HK-2 (cell line): ENCODE data around the gene MICU1.
"Not testable (repeated sequence)": the region's sequence is repeated elsewhere in the genome, so short reads cannot be mapped to it uniquely, and the experiment has no call there.

Experiments used
- DNase-seq: peaks from one replicate; pipeline ENCODE4 v3.0.0-alpha.2; 2018; ENCODE audit not compliant: unreplicated experiment

The MICU1 gene

GRCh38 chr10:72449941-72450441 lies 175.9 kb downstream of the MICU1 start:
- no peak for DNase-seq

GRCh38 chr10:72445851-72446250 lies 180.0 kb downstream of the MICU1 start:
- no peak for DNase-seq

GRCh38 chr10:72442969-72443368 lies 182.9 kb downstream of the MICU1 start:
- not testable (repeated sequence) for DNase-seq

- DNase-seq: no peak
Observed at GRCh38 chr10:72435570-72435969, 190.3 kb downstream of the MICU1 start.

GRCh38 chr10:72430936-72431335 lies 194.9 kb downstream of the MICU1 start:
- not testable (repeated sequence) for DNase-seq

GRCh38 chr10:72429931-72430330 lies 195.9 kb downstream of the MICU1 start:
- no peak for DNase-seq

GRCh38 chr10:72426986-72427385 lies 198.9 kb downstream of the MICU1 start:
- no peak for DNase-seq

- DNase-seq: no peak
Observed at GRCh38 chr10:72425133-72425532, 200.7 kb downstream of the MICU1 start.

GRCh38 chr10:72424561-72424960 lies 201.3 kb downstream of the MICU1 start:
- DNase-seq: no peak

GRCh38 chr10:72423426-72423825 lies 202.5 kb downstream of the MICU1 start:
- no peak for DNase-seq

- no peak for DNase-seq
Observed at GRCh38 chr10:72421885-72422540, 203.9 kb downstream of the MICU1 start.

GRCh38 chr10:72419241-72419640 lies 206.6 kb downstream of the MICU1 start:
- DNase-seq: no peak

- DNase-seq: no peak
Observed at GRCh38 chr10:72418679-72419078, 207.2 kb downstream of the MICU1 start.

- no peak for DNase-seq
Observed at GRCh38 chr10:72417971-72418370, 207.9 kb downstream of the MICU1 start.

GRCh38 chr10:72416661-72417060 lies 209.2 kb downstream of the MICU1 start:
- no peak for DNase-seq

- no peak for DNase-seq
Observed at GRCh38 chr10:72414642-72415041, 211.2 kb downstream of the MICU1 start.

- no peak for DNase-seq
Observed at GRCh38 chr10:72409167-72409566, 216.7 kb downstream of the MICU1 start.

- DNase-seq: no peak
Observed at GRCh38 chr10:72407927-72408600, 217.8 kb downstream of the MICU1 start.

- no peak for DNase-seq
Observed at GRCh38 chr10:72407471-72407870, 218.4 kb downstream of the MICU1 start.

GRCh38 chr10:72395581-72395980 lies 230.3 kb downstream of the MICU1 start:
- DNase-seq: not testable (repeated sequence)

GRCh38 chr10:72392571-72392970 lies 233.3 kb downstream of the MICU1 start:
- no peak for DNase-seq

- DNase-seq: no peak
Observed at GRCh38 chr10:72390764-72391163, 235.1 kb downstream of the MICU1 start.

GRCh38 chr10:72389716-72390115 lies 236.2 kb downstream of the MICU1 start:
- DNase-seq: no peak
